HG02943 (cell line): ENCODE results near the gene ABHD16A.

Experiments
- ATAC-seq: cut with Tn5 transposase; IDR thresholded peaks from one replicate; pipeline ENCODE4 v1.9.1; 2021; ENCODE audit warnings: mild to moderate bottlenecking, low read depth, moderate library complexity; ENCODE audit not compliant: unreplicated experiment

The ABHD16A gene

DNA sequence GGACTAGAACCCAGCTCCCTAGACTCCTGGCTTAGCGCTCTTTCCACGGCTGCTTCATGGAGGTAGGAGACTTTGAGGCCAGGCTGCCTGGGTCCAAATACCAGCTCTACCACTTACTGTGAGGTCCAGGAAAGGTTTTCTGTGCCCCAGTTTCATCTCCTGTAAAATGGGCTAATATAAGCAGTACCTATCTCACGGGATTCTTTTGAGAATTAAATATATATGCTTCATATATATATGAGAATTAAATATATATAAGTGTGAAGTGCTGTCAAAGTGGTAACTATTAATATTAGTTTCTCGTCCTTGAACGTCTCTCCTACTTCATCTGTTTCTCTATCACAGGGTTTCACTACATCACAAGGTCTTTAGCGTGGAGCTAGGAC lies 12.1 kb downstream of the ABHD16A start:
- no peak for ATAC-seq

DNA sequence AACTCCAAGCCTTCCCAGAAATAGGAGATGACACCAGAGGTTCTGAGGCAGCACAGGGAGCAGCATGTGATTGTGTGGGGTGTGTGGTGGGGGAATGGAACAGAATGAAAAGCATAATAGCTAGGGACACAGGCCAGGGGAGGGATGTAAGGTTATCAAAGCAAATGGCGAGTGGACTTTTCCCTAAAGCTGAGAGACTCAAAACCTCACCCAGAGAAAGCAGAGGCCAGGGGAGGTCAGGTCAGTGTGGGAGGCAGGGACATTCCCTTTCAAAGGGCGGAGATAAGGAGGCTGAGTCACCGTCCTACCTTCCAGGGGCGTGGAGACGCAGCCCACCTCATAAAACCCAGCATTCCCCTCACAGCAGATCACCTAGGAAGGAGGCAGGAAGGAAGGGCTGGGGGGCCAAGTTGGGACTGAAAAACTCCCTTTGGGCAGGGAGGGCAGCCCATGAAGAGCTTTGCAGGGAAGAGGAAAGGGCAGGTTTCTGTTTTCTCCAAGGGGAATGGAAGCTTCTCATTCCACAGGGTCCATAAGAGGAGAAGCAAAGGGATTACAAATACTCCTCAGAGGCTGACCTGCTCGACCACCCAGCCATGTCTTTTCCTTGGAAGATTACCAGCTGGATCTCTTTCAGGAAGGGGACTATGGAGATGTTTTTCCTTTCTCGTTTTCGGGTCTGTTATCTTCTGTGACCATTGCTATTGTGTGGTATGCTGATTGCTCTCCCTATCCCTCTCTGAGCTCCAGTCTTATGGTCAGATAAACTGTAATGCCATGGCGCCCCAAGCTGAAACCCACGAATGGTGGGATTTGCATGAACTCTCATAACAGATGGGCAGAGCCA lies 12.7 kb downstream of the ABHD16A start:
- ATAC-seq: no peak

DNA sequence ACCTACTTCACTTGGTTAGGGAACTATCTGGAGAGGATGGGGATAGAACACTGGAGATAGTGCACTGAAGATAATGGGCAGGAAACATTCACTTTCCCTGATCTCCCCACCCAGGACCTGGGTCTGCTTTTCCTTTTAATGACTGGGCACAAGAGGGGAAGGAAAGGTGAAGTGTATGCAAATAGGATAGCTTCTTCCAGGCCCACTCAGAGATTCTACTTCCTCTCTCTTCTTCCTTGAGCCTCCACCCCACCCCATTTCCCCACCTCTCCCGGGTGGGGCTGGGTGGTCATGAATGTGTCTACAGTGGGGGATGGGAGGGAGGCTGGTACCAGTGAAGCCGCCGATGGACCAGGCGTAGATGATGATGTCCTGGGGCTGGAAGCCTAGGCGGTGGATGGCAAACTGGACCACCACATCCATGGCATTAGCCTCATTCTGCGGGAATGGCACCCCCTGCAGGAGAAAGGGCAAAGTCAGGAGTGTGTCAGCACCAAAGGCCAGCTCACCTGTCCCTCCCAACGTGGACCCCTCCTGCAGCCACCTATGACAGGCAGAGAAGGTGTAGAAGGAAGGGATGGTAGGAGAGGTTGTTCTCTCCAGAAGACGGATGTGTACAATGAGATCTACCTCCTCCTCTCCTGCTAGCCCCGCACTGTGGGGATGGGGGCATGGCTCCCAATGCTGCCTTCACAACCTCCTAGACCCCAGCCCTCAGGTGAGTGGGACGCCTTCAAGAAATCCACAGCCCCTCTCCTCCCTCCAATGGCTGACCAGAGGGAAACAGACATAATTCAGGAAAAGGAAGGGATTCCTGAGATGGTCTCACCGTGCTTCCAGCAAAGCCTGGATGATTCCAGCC lies 13.6 kb downstream of the ABHD16A start:
- no peak for ATAC-seq

DNA sequence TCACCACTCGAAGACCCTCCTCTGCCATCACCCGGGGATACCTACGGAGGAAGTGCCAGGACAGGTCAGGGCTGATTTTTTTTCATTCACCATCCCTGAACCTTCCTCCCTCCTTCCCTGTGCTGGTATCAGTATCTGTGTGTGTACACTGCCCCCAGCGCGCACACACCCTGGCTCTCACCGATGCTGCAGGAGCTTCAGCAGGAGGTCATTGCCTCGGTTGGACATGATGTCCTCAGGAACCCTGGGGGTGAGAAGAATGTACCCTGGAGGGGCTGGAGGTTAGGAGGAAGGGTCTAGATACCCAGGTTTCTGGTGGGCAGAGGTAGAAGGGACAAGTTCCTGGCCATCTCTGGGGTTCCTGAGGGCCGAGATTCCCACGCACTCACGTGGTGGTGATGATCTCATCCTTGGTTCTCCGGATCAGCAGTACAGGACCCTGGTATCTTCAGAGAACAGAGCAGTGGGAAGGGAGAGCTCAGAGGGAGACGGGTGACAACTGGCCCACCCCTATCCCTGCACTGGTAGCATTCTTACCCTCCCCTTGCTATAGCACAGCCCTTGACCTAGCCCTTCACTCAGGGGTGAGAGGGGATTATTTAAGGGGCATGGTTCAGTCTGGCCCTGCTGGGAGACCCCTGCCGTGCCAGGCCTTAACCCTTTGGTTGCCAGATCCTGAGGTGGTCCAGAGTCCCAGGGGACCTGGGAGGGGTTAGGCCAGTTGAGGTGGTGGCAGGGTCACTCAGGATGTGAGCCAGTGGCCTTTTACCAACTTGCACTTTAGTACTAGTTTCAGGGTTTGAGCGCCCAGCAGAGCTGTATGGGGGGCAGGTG lies 15.0 kb downstream of the ABHD16A start:
- ATAC-seq: no peak

DNA sequence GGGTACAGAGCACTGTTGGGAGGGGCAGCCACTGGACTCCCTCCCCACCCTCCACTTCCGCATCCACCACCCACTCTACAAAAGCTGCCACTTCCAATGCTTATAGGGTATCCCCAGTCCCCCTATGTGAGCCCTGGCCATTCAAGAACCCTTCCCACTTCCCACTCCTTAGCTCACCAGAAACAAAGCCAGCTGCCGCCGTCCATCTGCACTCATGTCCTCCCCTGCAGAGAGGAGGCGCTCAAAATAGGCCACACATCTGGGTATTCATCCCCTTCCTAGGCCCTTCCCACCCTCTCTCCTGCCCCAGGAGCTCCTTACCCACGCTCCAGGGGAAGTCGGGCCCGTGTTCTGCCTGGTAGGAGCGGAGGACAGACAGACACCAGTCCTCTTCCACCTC lies 15.8 kb downstream of the ABHD16A start:
- no peak for ATAC-seq

DNA sequence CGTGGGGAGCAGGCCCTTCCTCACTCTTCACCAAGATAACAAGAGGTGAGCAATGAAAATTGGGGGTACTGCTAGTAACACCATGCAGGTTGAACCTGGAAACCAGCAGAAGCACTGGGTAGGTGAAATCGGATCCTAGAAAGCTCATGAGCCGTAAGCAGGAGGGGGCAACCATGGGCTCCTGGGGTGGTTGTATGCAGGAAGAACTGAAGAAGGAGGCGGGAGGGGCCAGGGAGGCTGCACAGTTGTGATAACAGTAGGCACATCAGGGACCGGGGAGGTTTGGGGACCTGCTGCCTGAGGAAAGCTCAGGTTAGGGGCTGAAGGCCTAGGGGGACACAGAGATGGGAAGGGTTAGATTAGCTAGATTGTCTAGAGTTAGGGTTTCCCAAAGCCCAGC lies 16.6 kb downstream of the ABHD16A start:
- no peak for ATAC-seq

DNA sequence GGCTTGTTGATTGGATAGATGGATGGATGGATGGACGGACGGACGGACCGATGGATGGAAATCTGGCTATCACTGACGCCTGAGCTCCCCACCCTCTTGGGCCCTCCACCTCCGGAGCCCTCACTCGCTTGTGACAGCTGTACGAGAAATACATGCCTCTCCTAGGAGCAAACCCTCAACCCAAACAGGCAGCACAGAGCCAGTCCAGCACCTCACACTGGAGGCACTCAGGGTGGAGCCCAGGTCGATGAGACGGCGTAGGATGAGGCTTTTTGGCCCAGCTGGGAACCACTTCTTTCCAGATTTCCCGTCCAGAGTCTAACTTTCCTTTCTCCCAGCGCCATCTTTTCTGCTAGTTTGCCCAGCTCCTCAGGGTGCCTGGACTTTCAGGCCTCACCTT lies 19.5 kb downstream of the ABHD16A start:
- ATAC-seq: no peak

DNA sequence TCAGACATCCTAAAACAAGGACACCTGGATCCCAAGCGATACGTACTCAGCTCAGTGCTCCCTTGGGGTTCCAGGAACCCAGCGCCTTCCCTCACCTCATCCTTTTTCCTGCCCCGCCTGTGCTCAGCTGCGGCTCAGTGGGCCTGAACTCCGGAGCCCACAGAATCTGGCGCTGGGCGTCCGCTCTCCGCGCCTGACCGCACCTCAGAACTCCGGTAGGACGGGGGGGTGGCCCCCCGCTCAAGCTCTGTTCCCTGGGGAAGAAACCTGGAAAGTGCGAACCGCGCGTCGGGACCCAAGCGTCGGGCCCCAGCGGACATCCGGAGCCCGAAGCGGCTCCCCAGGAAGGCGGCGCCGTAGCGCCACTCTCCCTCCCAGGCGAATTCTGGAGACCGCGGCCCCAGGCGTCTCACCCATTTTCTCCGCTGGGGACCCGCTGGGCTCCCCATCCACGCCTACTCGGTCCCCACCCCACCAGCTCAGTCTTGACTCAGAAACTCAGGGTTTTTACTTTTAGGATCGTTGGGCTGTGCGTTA lies 21.9 kb downstream of the ABHD16A start:
- ATAC-seq: no peak

DNA sequence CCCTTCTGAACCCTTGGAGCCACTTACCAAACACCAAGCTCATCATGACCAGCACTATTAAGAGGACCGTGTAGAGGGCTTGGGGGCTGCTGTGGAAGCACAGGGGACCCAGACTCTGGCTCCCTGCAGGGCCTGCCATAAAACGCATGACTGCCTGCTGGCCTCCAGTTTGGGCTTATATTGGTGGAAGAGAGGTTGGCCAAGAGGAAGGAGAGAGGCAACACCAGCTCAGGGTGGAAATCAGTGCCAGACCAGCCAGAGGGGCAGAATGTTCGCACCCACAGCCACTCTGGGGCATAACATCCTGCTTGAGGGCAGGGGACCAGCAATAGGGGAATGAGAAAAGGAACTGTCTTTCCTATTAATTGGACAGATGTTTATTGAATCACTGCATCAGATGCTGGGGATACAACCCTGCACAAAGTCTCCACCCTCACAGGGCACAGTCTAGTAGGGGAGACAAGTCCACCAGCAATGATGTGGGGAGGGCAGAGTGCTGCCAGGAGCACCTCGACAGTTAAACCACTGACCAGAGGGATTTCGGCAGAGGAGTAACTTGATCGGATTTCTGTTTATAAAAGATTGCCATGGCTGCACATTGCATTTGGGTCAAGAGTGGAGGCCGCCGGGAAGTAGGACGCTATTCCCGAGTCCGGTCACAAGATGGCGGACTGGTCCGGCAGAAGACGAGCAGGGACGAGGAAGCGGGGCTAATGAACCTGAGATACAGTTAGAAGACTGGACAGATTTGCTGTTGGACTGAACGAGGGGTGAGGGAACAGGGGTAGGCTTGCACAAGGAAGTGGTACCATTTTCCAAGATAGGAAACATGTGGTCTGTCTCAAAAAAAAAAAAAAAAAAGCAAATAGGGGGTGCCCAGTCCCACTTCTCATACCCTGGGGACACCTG lies 22.6 kb downstream of the ABHD16A start, which contains the start of gene LY6G5C:
LY6G5C (minus strand) TSS at position 842 of the 909 bp plus-strand sequence; CDS start at position 148, 694 bp downstream.
- no peak for ATAC-seq

DNA sequence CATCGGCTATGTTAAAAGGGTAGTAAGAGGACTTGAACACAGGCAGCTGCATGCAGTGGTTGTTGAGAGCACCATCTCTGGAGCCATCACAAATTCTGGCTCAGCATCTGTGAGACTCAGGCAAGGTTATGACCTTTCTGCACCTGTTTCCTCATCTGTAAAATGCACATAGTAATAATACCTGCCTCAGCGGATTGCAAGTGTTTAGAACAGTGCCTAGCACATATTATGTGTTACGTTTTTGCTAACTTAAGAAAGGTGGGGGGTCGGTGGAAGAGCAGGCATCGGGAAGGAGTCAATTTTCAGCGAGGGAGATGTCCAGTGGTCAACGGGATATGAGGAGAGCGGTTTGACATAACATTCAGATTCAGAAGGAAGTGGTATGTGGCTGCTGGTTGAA lies 25.2 kb downstream of the ABHD16A start:
- ATAC-seq: no peak

DNA sequence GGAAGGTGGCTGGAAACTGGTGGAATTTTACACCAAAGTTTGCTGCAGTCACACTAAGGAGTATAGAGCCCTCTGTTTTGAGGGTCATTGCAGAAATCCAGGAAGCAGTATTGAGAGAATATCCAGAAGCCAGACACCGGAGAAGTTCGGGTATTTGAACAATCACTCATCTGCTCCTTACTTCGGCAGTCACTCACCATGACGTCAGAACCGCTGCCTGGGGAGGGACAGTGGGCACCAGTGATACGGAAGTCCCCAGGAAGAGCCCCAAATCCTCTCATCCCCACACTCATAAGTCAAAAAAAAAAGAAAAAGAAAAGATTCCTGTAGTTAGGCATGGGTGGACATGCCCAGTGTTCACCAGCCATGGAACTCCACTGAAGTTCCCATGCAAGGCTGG lies 26.2 kb downstream of the ABHD16A start:
- no peak for ATAC-seq

DNA sequence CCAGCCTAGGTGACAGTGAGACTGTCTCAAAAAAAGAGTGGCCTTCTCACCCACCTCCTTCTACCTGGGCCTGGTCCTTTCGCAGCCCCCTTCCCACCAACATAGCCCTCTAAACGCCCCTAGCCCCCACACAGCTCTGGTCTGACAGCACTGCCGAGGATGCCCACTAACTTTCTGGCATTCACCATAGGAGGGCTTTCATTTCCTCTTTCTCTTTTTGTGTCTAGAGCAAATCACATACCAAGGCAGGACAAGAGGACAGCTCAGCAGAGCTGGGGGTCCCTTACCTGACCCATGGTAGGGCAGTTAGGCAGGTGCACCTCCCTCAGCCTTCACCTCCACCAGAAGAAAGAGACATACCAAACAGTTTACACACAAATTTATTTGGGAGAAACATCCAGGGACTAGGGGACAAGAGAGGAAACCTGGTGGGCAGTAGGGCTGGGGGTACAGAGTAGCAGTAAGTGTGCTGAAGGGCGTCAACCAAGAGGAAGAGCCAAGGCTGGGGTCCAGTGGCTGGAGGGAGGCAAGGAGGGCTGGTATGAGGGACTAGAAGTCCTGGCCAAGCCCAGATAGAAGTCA lies 26.7 kb downstream of the ABHD16A start:
- ATAC-seq: no peak

DNA sequence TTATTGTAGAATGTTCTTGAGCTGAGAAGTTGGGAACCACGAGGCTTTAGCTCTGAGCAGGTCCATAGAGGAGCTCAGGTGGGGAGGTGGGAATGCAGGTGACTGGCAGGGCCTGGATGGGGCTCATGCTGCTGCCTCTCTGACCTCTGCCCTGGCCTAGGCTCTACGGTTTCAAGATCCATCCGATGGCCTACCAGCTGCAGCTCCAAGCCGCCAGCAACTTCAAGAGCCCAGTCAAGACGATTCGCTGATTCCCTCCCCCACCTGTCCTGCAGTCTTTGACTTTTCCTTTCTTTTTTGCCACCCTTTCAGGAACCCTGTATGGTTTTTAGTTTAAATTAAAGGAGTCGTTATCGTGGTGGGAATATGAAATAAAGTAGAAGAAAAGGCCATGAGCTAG lies 33.4 kb downstream of the ABHD16A start, which contains the start of gene LY6G5B:
LY6G5B (plus strand) TSS at position 301 of the 400 bp plus-strand sequence. CDS start 975 bp downstream, outside the sequence.
- ATAC-seq: no peak

DNA sequence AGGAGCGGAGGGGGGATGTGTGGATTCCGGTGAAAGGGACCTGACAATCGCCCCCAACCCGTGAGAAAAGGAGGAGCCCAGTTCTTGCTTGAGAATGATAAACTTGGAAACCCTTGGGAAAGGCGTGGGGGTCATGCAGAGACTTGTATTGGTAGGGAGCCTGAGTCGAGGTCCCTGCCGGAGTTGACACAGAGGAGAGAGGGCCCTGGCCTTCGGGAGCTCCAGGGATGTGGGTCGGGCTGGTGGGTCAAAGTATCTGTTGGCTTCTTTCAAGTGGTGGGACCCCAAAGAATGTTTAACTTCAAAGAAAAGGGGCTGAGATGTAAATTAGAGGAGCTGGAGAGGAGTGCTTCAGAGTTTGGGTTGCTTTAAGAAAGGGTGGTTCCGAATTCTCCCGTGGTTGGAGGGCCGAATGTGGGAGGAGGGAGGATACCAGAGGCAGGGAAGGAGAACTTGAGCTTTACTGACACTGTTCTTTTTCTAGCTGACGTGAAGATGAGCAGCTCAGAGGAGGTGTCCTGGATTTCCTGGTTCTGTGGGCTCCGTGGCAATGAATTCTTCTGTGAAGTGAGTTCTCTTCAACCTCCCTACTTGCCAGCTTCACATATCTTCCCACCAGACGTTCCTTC lies 36.7 kb downstream of the ABHD16A start:
- no peak for ATAC-seq

DNA sequence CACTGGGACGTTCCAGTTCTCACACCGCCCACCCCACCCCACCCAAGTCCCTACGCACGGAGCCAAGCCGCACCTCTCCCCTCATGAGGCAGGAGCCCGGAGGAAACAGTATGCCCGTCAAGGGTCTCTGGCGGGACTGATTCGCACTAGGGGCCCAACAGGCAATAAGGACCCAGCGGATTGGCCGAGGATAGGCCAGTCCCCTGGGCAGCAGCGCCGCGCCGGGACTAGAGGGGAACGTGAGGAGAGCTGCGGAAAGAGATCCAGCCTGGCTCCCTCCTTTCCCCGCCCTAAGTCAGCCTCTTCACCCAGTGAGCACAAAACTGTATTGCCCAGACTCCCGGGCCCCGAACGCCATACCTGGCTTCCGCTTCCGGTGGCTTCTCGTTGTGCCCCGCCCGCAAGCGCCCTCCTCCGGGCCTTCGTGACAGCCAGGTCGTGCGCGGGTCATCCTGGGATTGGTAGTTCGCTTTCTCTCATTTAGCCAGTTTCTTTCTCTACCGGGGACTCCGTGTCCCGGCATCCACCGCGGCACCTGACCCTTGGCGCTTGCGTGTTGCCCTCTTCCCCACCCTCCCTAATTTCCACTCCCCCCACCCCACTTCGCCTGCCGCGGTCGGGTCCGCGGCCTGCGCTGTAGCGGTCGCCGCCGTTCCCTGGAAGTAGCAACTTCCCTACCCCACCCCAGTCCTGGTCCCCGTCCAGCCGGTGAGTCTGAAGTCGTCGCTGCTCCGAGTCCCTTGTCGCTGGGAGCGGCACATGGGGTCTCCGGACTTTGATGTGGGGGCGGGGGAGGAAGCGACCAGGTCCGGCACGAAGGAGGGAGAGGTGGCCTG lies 37.4 kb downstream of the ABHD16A start, which contains the start of gene CSNK2B:
CSNK2B (plus strand) TSS at position 580 of the 836 bp plus-strand sequence. CDS start 752 bp downstream, outside the sequence.
- peak; percentile 70 for ATAC-seq

DNA sequence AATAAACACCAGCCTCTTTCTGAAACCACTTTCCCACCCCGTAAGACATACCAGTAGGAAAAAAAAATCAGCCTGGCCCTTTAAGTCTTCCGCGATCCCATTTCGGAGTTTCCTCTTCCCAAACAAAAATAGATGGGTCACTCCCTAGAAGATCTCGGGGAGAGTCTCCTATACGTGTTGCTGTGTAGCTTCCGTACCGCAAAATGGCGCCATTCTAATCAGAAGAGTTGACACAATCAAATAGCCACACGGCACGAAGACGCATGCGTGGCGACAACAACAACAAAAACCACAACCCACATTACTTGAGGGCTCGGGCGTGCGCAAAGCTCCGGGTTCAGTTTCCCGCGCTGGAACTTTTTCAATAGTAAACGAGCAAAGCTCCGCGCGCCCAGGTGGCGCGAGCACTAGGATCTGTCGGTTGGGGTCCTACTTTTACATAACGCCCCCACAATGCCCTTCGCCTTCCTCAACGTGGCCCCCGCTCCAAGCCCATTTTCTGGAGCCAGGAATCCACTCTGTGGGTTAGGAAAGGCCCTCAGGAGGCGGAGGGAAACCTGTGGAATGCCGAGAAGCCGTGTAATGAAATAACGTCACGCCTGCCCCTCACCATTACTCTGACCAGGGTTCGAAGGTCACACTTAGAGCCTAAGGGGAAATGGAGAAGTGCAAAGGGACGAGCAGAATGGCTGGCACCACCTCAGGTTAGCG lies 38.2 kb downstream of the ABHD16A start, which contains the start of gene GPANK1:
GPANK1 (minus strand) TSS at position 208 of the 711 bp plus-strand sequence. CDS start 519 bp downstream, outside the sequence.
- ATAC-seq: no peak
